Activated CD4-positive, alpha-beta T cell treated with anti-CD3 and anti-CD28 coated beads for 36 hours (primary cell): ENCODE data around the gene SNRPF. TPM values are rescaled to one million over a fixed set of nuclear protein-coding genes. Genes with fewer than 3 reads are reported as not detected.

ENCODE experiments used
- ATAC-seq: fragments of 200-7000 bp; cut with Tn5 transposase; one replicate; pipeline ENCODE4 v1.10.0; 2021; ENCODE audit warnings: mild to moderate bottlenecking, moderate library complexity
- CTCF ChIA-PET: fragments of 350-600 bp; sonication (Branson Sonifier 250); formaldehyde crosslinking; loops from one replicate; lab custom pipeline; 2021; ENCODE audit warnings: antibody characterized with exemption; lab: Charles Lee
- POLR2A ChIA-PET: fragments of 350-600 bp; sonication (Branson Sonifier 250); formaldehyde crosslinking; loops from one replicate; lab custom pipeline; 2021; ENCODE audit warnings: antibody characterized with exemption, inconsistent platforms; lab: Charles Lee
- DNase-seq: peaks from one replicate; pipeline ENCODE4 v3.0.0-alpha.2; 2020
- H3K27ac Mint-ChIP-seq: one replicate; pipeline ENCODE4 v1.8.0; 2021; ENCODE audit warnings: mixed read lengths
- H3K27me3 Mint-ChIP-seq: one replicate; pipeline ENCODE4 v1.8.0; 2021; ENCODE audit warnings: mixed read lengths
- H3K36me3 Mint-ChIP-seq: one replicate; pipeline ENCODE4 v1.8.0; 2021; ENCODE audit warnings: low read depth, mixed read lengths
- H3K4me1 Mint-ChIP-seq: one replicate; pipeline ENCODE4 v1.8.0; 2021; ENCODE audit warnings: mixed read lengths
- H3K4me3 Mint-ChIP-seq: one replicate; pipeline ENCODE4 v1.8.0; 2021; ENCODE audit warnings: mild to moderate bottlenecking, moderate library complexity, mixed read lengths
- H3K9me3 Mint-ChIP-seq: one replicate; pipeline ENCODE4 v1.8.0; 2021; ENCODE audit warnings: low read depth, mixed read lengths
- intact Hi-C, 2 experiments: fragments of 100-400 bp; cut with DNase I in 1 of 2; cut with micrococcal nuclease in 1 of 2; formaldehyde crosslinking; loops; one replicate each; pipeline versions ENCODE4 v1.14.2 to v1.15.1; 2022 to 2024; cut with DNase I, micrococcal nuclease
- total RNA-seq, 2 experiments: library from RNA; stranded (reverse); gene quantifications; one replicate each; pipeline ENCODE4 v1.2.3, GENCODE V29; 2021

The SNRPF gene
- total RNA-seq, 2 experiments from 2014 or later, result 23.1 to 61.1 TPM

DNA sequence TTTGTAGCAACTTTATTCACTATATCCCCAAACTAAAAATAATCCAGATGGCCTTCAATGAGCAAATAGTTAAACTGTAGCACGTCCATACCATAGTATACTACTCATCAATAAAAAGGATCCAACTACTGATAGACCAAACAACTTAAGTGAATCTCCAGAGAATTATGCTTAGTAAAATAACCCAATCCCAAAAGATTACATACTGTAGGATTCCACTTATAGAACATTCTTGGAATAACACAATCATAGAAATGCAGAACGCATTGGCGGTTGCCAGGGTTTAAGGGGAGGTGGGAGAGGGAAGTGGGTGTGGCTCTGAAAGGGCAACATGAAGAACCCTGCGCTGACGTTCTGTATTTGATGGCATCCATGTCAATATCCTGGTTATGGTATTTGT, 28.6 kb downstream of the SNRPF start:
- DNase-seq (no peak), ATAC-seq (no peak)
- ChIA-PET POLR2A (no interaction called here), CTCF (interaction anchor here (1.2 kb wide), 1 partner anchor 10 kb away, joined by 4 read pairs; no protein-coding TSS in a partner anchor)
- no peak overlapping the region for H3K27ac Mint-ChIP-seq
- no peaks in the 10 kb centered on the region for H3K27me3 Mint-ChIP-seq
- no peaks in the 10 kb centered on the region for H3K9me3 Mint-ChIP-seq
- H3K4me3 Mint-ChIP-seq, result no peak overlapping the region
- H3K36me3 Mint-ChIP-seq, result no peaks in the 10 kb centered on the region
- no peaks in the 10 kb centered on the region for H3K4me1 Mint-ChIP-seq
- intact Hi-C loops, result no loop called here

DNA sequence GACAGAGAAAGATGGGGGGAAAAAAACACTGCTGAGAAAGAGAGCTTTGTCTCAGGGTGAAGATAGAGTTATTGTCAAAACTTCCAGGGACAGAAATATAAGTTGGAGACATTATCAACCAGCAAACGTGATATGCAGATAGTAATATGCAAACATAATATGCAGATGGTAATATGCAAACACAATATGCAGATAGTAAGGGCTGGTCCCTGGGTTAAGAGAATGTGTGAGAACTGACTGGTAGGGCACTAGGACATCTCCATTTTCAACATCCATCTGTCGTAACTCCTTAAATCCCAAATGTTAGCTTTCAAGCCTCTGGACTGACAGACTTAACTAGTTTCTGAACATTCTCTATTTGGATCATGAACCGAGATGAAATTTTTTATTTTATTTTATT, 32.2 kb downstream of the SNRPF start:
- intact Hi-C loops, result no loop called here
- Mint-ChIP-seq H3K36me3 (no peaks in the 10 kb centered on the region), H3K27me3 (peaks cover 2% of the 10 kb centered on the region), H3K9me3 (no peaks in the 10 kb centered on the region), H3K27ac (no peak overlapping the region), H3K4me3 (no peak overlapping the region), H3K4me1 (no peaks in the 10 kb centered on the region)
- ChIA-PET POLR2A (no interaction called here), CTCF (no interaction called here)
- DNase-seq, result no peak
- no peak for ATAC-seq

- Mint-ChIP-seq H3K27me3 (peaks cover 11% of the 10 kb centered on the region), H3K4me1 (no peaks in the 10 kb centered on the region), H3K27ac (no peak overlapping the region), H3K36me3 (no peaks in the 10 kb centered on the region), H3K9me3 (no peaks in the 10 kb centered on the region), H3K4me3 (no peak overlapping the region)
- ATAC-seq, result no peak
- ChIA-PET CTCF (interaction anchor here (0.6 kb wide), 1 partner anchor 101 kb away, joined by 3 read pairs; no protein-coding TSS in a partner anchor), POLR2A (interaction anchor here (0.7 kb wide), 1 partner anchor 9 kb away, joined by 4 read pairs; no protein-coding TSS in a partner anchor)
- no peak for DNase-seq
- intact Hi-C loops, result no loop called here
Measured at GRCh38 chr12:95896846-95897245, 38.1 kb downstream of the SNRPF start.

- ChIA-PET CTCF (no interaction called here), POLR2A (no interaction called here)
- H3K4me1 Mint-ChIP-seq, result no peaks in the 10 kb centered on the region
- no peaks in the 10 kb centered on the region for H3K36me3 Mint-ChIP-seq
- no peak overlapping the region for H3K4me3 Mint-ChIP-seq
- no peak overlapping the region for H3K27ac Mint-ChIP-seq
- H3K27me3 Mint-ChIP-seq, result peaks cover 16% of the 10 kb centered on the region
- intact Hi-C loops, result no loop called here
- no peak for DNase-seq
- no peak for ATAC-seq
- no peaks in the 10 kb centered on the region for H3K9me3 Mint-ChIP-seq
Measured at GRCh38 chr12:95898081-95898480, 39.3 kb downstream of the SNRPF start.

- intact Hi-C loops, result no loop called here
- Mint-ChIP-seq H3K9me3 (no peaks in the 10 kb centered on the region), H3K27me3 (peaks cover 8% of the 10 kb centered on the region), H3K27ac (no peak overlapping the region), H3K4me3 (no peak overlapping the region), H3K36me3 (no peaks in the 10 kb centered on the region), H3K4me1 (no peaks in the 10 kb centered on the region)
- POLR2A ChIA-PET, result no interaction called here
- ATAC-seq, result no peak
- DNase-seq, result no peak
- CTCF ChIA-PET, result interaction anchor here (1.5 to 2.5 kb wide), 2 partner anchors 9 to 90 kb away, joined by 5 to 10 read pairs; no protein-coding TSS in a partner anchor
Measured at GRCh38 chr12:95908573-95908972, 49.8 kb downstream of the SNRPF start.

DNA sequence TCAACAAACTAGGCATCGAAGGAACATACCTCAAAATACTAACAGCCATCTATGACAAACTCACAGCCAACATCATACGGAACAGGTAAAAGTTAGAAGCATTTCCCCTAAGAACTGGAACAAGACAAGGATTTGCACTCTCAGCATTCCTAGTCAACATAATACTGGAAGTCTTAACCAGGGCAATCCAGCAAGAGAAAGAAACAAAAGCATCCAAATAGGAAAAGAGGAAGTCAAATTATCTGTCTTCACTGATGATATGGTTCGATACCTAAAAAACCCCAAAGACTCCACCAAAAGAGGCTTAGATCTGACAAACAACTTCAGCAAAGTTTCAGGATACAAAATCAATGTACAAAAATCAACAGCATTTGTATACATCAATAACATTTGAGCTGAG, 51.1 kb downstream of the SNRPF start:
- intact Hi-C loops, result loop anchor here in 1 of 2 experiments (10.0 kb wide), 1 partner anchor 305 kb away; no protein-coding TSS in a partner anchor
- Mint-ChIP-seq H3K36me3 (no peaks in the 10 kb centered on the region), H3K9me3 (no peaks in the 10 kb centered on the region), H3K27me3 (peaks cover 6% of the 10 kb centered on the region), H3K4me3 (no peak overlapping the region), H3K4me1 (no peaks in the 10 kb centered on the region), H3K27ac (no peak overlapping the region)
- DNase-seq (no peak), ATAC-seq (no peak)
- CTCF ChIA-PET, result interaction anchor here (1.5 to 2.5 kb wide), 2 partner anchors 8 to 89 kb away, joined by 5 to 10 read pairs; no protein-coding TSS in a partner anchor
- POLR2A ChIA-PET, result no interaction called here

Other genes with a start within 250 kb of the SNRPF start
- gene NTN4, start 68.2 kb upstream of the SNRPF start, total RNA-seq, result not detected
- under 1 TPM in 1 of 2 experiments, not detected in 1; 0.21 TPM for gene CCDC38, start 83.7 kb downstream of the SNRPF start, total RNA-seq
- gene AMDHD1, start 84.4 kb downstream of the SNRPF start, total RNA-seq, result 1 to 10 TPM; 1.4 to 1.7 TPM
- under 1 TPM; 0.25 to 0.40 TPM for gene HAL, start 137.4 kb downstream of the SNRPF start, total RNA-seq
- 100 to 1,000 TPM; 138 to 147 TPM for gene LTA4H, start 176.6 kb downstream of the SNRPF start, total RNA-seq